Testis (tissue), 2 donors: ENCODE results near the gene SLC22A23.

Source experiments
- POLR2A ChIP-seq: fragments of 450-650 bp; IDR thresholded peaks from one replicate; pipeline ENCODE4 v1.6.1; 2017; ENCODE audit warnings: antibody characterized with exemption, mild to moderate bottlenecking, moderate library complexity
- TF ChIP-seq, protein P1 (sequence below), 3 experiments: fragments of 450-650 bp in 2 of 3; fragments of 200-600 bp in 1 of 3; sonication (generic) in 1 of 3; IDR thresholded peaks; one replicate each; pipeline ENCODE4 v1.5.1; 2016 to 2019; ENCODE audit warnings: antibody characterized with exemption in 3 of 3, mild to moderate bottlenecking in 2 of 3, moderate library complexity in 1 of 3

DNA sequence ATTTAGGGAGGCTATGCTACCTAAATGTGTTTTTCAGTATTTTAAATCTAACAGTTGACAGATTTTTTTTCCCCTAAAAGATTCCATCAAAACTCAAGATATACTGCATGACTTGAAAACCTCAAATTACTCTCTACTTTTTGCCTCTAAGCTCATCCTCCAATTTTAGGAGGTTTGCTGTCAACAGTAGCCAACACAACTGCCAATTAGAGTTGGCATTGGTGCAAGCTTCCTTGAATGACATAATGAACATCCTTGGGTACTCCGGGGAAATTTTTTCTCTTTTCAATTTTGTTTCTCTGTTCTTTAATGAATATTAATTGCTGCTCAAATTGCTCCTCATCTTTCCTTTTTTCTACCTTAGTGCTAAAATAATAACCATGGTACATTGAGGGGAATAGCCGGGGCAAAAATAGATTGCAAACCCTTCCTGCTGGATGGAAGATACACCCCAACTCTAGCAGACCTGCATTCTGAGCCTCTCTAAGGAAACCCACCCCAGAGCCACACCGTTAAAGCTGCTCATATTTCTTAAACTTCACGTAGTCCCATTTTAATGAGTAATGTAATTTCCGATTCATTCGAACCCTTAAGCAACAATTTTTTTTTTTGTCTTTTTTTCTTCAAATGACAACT is 34.3 kb downstream of the SLC22A23 start:
- no peak for TF ChIP-seq POLR2A
- TF ChIP-seq, protein P1, sequence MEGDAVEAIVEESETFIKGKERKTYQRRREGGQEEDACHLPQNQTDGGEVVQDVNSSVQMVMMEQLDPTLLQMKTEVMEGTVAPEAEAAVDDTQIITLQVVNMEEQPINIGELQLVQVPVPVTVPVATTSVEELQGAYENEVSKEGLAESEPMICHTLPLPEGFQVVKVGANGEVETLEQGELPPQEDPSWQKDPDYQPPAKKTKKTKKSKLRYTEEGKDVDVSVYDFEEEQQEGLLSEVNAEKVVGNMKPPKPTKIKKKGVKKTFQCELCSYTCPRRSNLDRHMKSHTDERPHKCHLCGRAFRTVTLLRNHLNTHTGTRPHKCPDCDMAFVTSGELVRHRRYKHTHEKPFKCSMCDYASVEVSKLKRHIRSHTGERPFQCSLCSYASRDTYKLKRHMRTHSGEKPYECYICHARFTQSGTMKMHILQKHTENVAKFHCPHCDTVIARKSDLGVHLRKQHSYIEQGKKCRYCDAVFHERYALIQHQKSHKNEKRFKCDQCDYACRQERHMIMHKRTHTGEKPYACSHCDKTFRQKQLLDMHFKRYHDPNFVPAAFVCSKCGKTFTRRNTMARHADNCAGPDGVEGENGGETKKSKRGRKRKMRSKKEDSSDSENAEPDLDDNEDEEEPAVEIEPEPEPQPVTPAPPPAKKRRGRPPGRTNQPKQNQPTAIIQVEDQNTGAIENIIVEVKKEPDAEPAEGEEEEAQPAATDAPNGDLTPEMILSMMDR (IDR thresholded peaks at IDR 0.05): no peak
